NK-92 treated with Interleukin-12 subunit alpha and Interleukin-12 subunit beta, amount 100 ng/mL, for 24 hours (cell line): Measurements from ENCODE around the gene DRC7.
"Not testable (repeated sequence)": the region's sequence is repeated elsewhere in the genome, so short reads cannot be mapped to it uniquely, and the experiment has no call there.

Experiments
- DNase-seq: peaks from one replicate; lab custom pipeline; 2025; lab: John Stamatoyannopoulos, UW

Gene DRC7

GRCh38 chr16:57694231-57694724 lies 328 bp upstream of the DRC7 start:
- DNase-seq: no peak

DNA sequence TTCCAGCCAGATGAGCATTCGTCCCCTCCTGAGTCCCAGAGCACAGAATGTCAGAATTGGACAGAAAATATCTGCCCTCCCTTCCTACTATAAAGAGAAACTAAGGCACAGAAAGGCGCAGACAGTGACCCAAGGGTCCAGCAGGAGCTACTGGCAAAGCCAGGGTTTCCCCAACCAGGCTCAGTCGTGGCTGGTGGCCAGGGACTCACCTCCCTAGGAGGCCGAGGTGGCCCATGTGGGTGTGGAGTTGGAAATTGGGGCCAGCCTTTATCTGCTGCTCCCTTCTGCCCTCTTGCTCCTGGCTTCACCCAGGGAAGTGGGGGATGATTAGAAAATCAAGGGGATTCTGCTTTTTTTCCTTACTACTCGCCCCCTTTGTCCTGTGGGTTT lies 1.1 kb downstream of the DRC7 start:
- DNase-seq: no peak

DNA sequence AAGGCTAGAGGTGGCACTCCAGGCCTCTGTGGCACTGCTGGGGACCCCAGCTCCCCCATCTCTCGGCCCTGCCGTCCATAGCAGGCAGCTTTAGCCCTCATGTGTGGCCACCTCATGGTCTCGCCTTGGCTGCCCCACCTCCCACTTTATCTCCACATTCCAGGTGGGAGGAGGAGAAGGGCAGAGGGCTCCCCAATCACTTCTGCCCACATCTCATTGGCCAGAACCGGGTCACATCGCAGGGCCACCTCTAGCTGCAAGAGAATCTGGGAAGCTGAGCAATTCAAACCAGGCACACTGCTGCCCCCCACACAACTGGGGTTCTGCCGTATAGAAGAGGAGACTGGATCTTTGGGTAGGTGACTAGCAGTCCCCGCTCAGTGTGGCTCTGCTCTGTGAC lies 1.6 kb downstream of the DRC7 start:
- no peak for DNase-seq

- DNase-seq: no peak
Observed at GRCh38 chr16:57697896-57698537, 3.4 kb downstream of the DRC7 start.

- no peak for DNase-seq
Observed at GRCh38 chr16:57698812-57699405, 4.3 kb downstream of the DRC7 start.

GRCh38 chr16:57699481-57699880 lies 4.9 kb downstream of the DRC7 start:
- no peak for DNase-seq

DNA sequence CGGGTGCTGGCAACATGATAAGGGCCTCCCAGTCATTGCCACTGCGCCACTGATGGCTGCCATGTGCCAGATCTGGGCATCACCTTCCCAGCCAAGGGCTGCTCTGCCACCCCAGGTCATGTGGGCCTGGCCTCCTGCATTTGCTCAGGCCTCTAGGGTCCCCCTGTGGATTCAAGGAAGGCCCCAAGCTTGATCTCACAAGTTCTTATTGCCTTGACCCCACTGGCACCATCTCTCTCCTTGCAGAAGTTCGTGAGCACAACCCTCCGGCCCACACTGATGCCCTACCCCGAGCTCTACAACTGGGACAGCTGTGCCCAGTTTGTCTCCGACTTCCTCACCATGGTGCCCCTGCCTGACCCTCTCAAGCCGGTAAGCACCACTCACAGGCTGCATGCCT lies 5.3 kb downstream of the DRC7 start:
- DNase-seq: no peak

GRCh38 chr16:57700781-57701551 lies 6.4 kb downstream of the DRC7 start:
- no peak for DNase-seq

- no peak for DNase-seq
Observed at GRCh38 chr16:57701759-57702371, 7.3 kb downstream of the DRC7 start.

DNA sequence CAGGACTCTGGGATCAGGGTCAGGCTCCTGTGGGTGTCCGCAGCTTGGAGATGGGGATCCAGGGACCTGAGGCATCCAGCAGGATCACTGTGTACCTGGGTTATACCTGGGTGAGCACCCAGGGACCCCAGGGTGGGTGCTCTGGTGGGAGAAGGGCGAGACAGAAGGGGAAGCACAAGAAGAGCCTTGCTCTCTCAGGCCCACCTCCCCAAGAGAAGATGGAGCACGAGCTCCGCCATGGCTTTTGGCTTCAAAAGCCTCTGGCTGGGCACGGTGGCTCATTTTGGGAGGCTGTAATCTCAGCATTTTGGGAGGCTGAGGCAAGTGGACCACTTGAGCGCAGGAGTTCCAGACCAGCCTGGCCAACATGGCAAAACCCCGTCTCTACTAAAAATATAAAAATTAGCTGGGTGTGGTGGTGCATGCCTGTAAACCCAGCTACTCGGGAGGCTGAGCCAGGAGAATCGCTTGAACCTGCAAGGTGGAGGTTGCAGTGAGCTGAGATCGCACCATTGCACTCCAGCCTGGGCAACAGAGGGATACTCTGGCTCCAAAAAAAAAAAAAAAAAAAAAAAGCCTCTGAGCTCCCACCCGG lies 8.9 kb downstream of the DRC7 start:
- DNase-seq: no peak

DNA sequence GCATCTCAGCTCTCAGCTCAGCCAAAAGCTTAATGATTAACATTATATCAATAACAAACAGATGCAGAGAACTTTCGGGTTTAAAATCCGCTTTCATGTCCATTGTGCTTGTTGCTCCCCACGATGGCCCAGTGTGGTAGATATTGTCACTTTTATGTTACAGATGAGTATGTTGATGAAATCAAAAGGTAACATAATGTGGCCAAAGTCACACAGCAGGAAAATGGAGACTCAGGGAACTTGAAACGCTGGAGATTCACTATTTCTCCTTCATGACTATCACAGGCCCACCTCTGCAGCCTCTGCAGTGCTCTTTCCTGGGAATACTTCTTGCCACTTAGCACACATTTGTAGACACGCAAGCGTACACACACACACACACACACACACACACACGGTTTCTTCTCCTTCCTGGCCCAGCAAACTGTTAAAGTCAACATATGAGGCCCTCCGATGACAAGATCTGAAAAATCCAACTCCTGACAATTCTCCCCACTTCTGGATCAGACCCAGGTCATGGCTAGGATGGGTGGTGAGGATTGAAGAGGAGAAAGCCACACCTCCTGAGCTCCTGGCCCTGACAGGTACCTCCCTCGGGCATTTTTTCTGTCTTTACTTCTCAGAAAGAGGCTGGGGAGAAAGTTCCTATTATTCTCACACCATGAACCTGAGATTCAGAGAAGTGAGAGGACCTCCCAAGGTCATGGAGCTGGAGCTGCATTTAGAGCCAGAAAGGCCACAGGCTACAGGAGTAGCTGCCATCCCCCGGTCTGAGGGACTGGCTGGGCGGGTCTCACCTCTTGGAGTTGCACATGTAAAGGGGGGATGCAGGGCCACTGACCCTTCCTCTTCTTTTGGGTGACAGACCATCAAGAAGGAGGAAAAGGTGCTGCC lies 9.7 kb downstream of the DRC7 start:
- DNase-seq: no peak

- no peak for DNase-seq
Observed at GRCh38 chr16:57704905-57705852, 10.6 kb downstream of the DRC7 start.

GRCh38 chr16:57706717-57707116 lies 12.1 kb downstream of the DRC7 start:
- no peak for DNase-seq

DNA sequence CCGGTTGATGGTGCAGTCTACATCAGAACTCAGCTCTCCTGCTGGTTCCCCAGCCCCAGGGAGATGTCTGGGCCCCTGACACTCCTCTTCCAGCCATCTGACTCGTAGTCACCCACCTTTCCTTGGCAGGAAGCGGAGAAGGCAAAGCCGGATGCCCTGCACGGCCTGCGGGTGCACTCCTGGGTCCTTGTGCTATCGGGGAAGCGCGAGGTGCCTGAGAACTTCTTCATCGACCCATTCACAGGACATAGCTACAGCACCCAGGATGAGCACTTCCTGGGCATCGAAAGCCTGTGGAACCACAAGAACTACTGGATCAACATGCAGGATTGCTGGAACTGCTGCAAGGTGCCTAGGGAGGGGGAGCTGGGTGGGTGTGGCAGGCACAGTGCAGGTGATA lies 12.7 kb downstream of the DRC7 start:
- no peak for DNase-seq

GRCh38 chr16:57708168-57708567 lies 13.6 kb downstream of the DRC7 start:
- DNase-seq: no peak

- DNase-seq: no peak
Observed at GRCh38 chr16:57709663-57710062, 15.1 kb downstream of the DRC7 start.

GRCh38 chr16:57711346-57711745 lies 16.7 kb downstream of the DRC7 start:
- no peak for DNase-seq

DNA sequence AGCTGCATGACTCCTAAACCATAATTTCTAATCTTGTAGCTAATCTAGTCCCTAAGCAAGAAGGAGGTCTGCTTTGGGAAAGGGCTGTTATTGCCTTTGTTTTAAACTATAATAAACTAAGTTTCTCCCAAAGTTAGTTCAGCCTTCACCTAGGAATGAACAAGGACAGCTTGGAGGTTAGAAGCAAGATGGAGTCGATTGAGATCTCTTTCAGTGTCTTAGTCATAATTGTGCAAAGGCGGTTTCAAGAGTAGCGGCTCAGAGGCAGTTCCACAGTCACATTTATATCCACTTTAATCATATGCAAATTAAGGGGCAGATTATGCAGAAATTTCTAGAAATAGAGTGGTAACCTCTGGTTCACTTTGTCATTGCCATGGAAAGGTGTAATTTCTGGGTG lies 17.4 kb downstream of the DRC7 start:
- DNase-seq: no peak

GRCh38 chr16:57712569-57712968 lies 18.0 kb downstream of the DRC7 start:
- not testable (repeated sequence) for DNase-seq

- no peak for DNase-seq
Observed at GRCh38 chr16:57713596-57713995, 19.0 kb downstream of the DRC7 start.
